Mesothelial cell of epicardium (in vitro differentiated cells): ENCODE results near the gene TFAP2A. TPM values are rescaled to one million over a fixed set of nuclear protein-coding genes. Genes with fewer than 3 reads are reported as not detected.

Experiments used
- DNase-seq, 2 experiments: peaks; one replicate each; pipeline ENCODE4 v3.0.0; 2021; ENCODE audit warnings: low spot score in 2 of 2; ENCODE audit not compliant: unreplicated experiment in 2 of 2
- H3K27ac Mint-ChIP-seq: 2 replicates; pipeline ENCODE4 v1.8.0; 2021; ENCODE audit warnings: mixed read lengths
- H3K27me3 Mint-ChIP-seq: 2 replicates; pipeline ENCODE4 v1.8.0; 2021; ENCODE audit warnings: low read depth, mixed read lengths
- H3K36me3 Mint-ChIP-seq: 2 replicates; pipeline ENCODE4 v1.8.0; 2021; ENCODE audit warnings: mixed read lengths
- H3K4me1 Mint-ChIP-seq: 2 replicates; pipeline ENCODE4 v1.8.0; 2021; ENCODE audit warnings: mixed read lengths
- H3K4me3 Mint-ChIP-seq: 2 replicates; pipeline ENCODE4 v1.8.0; 2021; ENCODE audit warnings: mild to moderate bottlenecking, moderate library complexity, mixed read lengths
- H3K9me3 Mint-ChIP-seq: 2 replicates; pipeline ENCODE4 v1.8.0; 2021; ENCODE audit warnings: mixed read lengths
- CTCF ChIP-seq: fragments of 200-600 bp; sonication (generic); IDR thresholded peaks from one replicate; pipeline ENCODE4 v1.5.0; 2021; ENCODE audit warnings: antibody characterized with exemption; ENCODE audit not compliant: unreplicated experiment
- total RNA-seq: library from RNA; stranded (reverse); gene quantifications from 3 replicates; pipeline ENCODE4 v1.2.1, GENCODE V29; 2021

TFAP2A gene
- total RNA-seq, 1 donor from 2014 or later, result 62.4 TPM

- H3K9me3 Mint-ChIP-seq, result no peaks in the 10 kb centered on the region
- peak overlapping the region; percentile 98 for H3K4me3 Mint-ChIP-seq
- DNase-seq, result peak in 1 of 2 experiments; percentile 52
- H3K27ac Mint-ChIP-seq, result peak overlapping the region; percentile 100
- H3K4me1 Mint-ChIP-seq, result peaks cover 67% of the 10 kb centered on the region
- peaks cover 93% of the 10 kb centered on the region for H3K27me3 Mint-ChIP-seq
- H3K36me3 Mint-ChIP-seq, result no peaks in the 10 kb centered on the region
- no peak for TF ChIP-seq CTCF
Observed at GRCh38 chr6:10417681-10418104, 2.8 kb upstream of the TFAP2A start.

- peaks cover 68% of the 10 kb centered on the region for H3K4me1 Mint-ChIP-seq
Observed at GRCh38 chr6:10416863-10417641, 2.2 kb upstream of the TFAP2A start.

GRCh38 chr6:10416516-10416862 is 1.6 kb upstream of the TFAP2A start:
- TF ChIP-seq CTCF, result no peak
- H3K27ac Mint-ChIP-seq, result peak overlapping the region; percentile 100
- H3K4me3 Mint-ChIP-seq, result peak overlapping the region; percentile 98
- H3K27me3 Mint-ChIP-seq, result peaks cover 88% of the 10 kb centered on the region
- H3K36me3 Mint-ChIP-seq, result no peaks in the 10 kb centered on the region
- no peak for DNase-seq
- peaks cover 73% of the 10 kb centered on the region for H3K4me1 Mint-ChIP-seq
- H3K9me3 Mint-ChIP-seq, result no peaks in the 10 kb centered on the region

More at GRCh38 chr6:10416863-10417641, 2.2 kb upstream of the TFAP2A start:
- DNase-seq, result peak in 1 of 2 experiments; percentile 50
- no peaks in the 10 kb centered on the region for H3K36me3 Mint-ChIP-seq
- H3K9me3 Mint-ChIP-seq, result no peaks in the 10 kb centered on the region
- peak overlapping the region; percentile 98 for H3K4me3 Mint-ChIP-seq
- H3K27ac Mint-ChIP-seq, result peak overlapping the region; percentile 100
- peaks cover 88% of the 10 kb centered on the region for H3K27me3 Mint-ChIP-seq
- TF ChIP-seq CTCF, result no peak

GRCh38 chr6:10415617-10416480 is 975 bp upstream of the TFAP2A start:
- H3K9me3 Mint-ChIP-seq, result no peaks in the 10 kb centered on the region
- no peak for TF ChIP-seq CTCF
- H3K27me3 Mint-ChIP-seq, result peaks cover 87% of the 10 kb centered on the region
- peaks cover 2% of the 10 kb centered on the region for H3K36me3 Mint-ChIP-seq
- peak overlapping the region; percentile 98 for H3K4me3 Mint-ChIP-seq
- peak overlapping the region; percentile 100 for H3K27ac Mint-ChIP-seq
- H3K4me1 Mint-ChIP-seq, result peaks cover 72% of the 10 kb centered on the region
- no peak for DNase-seq

GRCh38 chr6:10413850-10414738 is 780 bp downstream of the TFAP2A start:
- no peak for TF ChIP-seq CTCF
- H3K4me3 Mint-ChIP-seq, result peak overlapping the region; percentile 98

More at GRCh38 chr6:10413850-10414738, 780 bp downstream of the TFAP2A start:
- H3K27ac Mint-ChIP-seq, result peak overlapping the region; percentile 100
- peaks cover 74% of the 10 kb centered on the region for H3K4me1 Mint-ChIP-seq
- peaks cover 88% of the 10 kb centered on the region for H3K27me3 Mint-ChIP-seq
- peaks cover 13% of the 10 kb centered on the region for H3K36me3 Mint-ChIP-seq
- DNase-seq, result peak in 1 of 2 experiments; percentile 69
- no peaks in the 10 kb centered on the region for H3K9me3 Mint-ChIP-seq
